Activated CD4-positive, alpha-beta T cell treated with anti-CD3 and anti-CD28 coated beads, Interleukin-2, amount 50 U/mL, for 16 hours (primary cell): ENCODE measurements around the gene TRA2A.
"Not testable (repeated sequence)": the region's sequence is repeated elsewhere in the genome, so short reads cannot be mapped to it uniquely, and the experiment has no call there.

Source experiments
- DNase-seq: peaks from one replicate; pipeline ENCODE4 v3.0.0-alpha.2; 2020

TRA2A gene

DNA sequence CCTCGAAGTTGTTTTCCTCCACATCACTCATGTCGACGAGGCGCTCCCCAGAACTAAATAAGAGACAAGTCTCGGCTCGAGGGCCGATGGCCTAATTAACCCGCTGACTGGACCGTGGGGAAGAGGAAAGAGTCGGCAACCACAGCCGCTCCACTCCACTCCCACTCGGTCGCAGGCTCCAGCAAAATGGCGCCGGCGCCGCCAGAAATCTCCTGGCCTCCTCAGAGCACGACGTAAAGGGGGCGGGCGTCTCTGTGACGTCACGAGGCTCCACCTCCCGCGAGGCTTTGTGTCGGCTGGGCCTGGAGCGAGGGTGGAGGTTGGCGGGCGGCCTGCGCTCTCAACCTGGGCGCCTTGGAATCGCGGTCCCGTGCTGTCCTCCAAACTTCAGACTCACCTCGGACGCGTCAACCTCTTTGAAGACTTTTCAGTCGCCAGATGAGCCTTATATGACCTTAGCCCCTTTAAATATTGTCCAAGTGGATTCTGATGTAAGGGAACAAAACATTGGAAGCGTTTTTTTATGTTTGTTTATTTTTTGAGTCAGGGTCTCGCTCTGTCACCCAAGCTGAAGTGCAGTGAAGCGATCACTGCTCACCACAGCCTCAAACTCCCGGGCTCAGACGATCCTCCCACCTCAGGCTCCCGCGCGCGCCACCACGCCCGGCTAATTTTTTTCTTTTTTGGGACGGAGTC is at the start of gene TRA2A:
Gene TRA2A (minus strand): TSS at position 188 of the 696 bp plus-strand sequence. CDS start 157 bp downstream, at position 31.
- DNase-seq = peak; percentile 97

DNA sequence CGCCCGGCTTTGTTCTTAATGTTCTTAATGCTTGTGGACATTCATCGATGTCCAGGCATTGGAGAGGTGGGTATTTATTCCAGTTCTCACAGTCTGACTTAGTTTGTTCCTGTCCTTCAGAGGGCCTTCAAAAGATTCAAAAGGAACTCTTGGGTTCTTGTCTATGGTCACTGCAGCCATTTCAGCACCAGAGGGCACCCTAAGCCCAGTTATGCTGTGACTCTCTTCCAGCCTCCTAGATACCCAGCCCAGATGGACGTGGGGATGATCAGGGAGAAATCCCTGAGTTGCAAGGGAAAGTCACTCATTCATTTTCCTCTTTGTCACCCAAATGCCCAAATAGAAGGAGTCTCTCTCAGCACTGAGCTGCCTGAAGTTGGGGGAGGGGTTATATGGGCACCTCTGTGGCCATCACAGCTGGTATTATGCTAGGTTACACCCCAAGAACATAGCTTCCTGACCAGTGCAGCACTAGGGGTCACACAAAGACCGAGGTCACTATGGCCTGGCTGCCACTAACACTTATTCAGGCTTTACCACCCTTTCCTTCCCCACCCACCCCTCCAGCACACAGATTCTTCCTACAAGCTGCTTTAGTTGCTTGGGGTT is 38.9 kb upstream of the TRA2A start:
- DNase-seq = peak; percentile 69

DNA sequence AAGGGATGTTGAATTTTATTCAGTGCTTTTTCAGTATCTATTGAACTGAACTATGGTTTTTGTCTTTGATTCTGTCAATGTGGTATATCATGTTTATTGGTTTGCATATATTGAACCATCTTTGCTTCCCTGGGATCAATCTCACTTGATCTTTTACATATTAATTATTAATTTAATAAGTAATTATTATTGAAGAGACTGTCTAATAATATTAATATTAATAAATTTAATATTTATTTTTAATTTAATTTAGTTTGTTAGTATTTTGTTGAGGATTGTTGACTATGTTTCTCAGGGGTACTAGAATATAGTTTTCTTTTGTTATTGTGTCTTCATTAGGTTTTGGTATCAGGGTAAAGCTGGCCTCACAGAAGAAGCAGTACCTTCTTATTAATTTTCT is 26.5 kb upstream of the TRA2A start:
- no peak for DNase-seq

DNA sequence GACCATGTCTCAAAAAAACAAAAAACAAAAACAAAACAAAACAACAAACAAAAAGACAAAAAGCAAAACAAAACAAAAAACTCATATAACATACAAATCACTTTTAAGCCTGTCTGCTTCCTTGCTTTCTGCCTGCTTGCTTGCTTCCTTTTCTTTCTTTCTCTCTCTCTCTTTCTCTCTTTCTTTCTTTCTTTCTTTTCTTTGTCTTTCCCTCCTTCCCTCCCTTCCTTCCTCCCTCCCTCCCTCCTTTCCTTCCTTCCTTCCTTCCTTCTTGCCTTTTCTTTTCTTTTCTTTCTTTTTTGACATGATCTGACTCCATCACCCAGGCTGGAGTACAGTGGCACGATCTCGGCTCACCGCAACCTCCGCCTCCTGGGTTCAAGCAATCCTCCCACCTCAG is 15.9 kb upstream of the TRA2A start:
- no peak for DNase-seq

DNA sequence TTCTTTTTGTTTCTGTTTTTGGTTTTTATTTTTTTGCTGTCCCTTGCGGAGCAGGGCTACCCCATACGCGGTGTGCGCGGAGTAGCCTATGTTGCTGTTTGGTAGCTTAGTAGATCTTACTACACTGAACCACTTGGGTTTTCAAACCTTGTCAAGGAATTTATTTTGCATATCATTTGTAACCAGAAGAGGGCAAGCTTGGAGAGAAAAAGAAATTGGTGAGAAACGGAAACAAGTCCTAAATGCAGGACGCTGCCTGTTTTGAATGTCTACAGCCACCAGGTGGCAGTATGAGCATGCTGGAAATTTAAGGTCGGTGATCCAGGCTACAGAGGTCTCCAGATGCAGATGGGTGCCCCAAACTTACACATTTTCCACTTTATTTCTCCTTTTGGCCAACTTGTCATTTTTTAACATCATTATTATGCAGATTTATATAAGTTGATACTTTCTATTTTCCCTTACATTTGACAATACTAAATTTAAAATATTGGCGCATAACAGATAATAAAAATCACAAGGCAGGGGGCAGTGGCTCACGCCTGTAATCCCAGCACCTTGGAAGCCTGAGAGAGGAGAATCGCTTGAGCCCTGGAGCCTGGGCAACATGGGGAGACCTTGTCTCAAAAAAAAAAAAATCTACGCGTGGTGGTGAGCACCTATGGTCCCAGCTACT is 15.3 kb upstream of the TRA2A start:
- DNase-seq = peak; percentile 87

DNA sequence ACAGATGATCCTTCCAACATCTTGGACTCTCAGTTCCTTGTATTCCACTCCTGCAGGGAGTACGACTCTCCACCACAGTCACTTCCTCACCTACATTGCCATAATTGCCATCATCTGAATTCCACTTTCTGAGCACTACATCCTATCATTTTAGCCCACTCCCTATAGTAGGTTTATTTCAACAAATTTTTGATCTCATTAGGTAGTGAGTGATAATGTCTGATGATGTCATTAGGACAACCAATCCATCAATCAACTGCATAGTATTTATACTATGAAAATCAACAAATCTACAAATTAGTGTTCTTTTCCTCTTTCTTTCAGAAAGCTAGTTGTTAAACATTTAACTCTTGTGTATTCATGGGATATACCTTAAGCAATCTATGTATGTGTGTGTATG is 13.7 kb upstream of the TRA2A start:
- DNase-seq = no peak

DNA sequence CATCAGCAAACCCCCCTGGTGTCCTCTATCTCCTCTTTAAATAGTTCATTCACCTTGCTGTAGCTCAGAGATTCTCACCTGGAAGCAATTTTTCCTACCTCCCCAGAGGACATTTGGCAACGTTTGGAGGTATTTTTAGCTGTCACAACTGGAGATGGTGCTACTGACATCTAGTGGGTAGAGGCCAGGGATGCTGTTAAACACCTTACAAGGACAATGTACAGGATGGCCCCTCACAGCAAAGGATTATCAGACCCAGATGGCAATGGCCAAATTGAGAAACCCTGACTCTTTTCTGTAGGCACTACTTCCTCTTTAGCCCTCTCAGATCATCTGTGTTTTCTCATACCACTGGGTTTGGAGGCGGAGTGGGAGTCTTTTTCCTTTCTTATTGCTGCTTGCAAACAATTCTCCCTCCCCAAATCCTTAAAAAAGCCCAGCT is 13.2 kb upstream of the TRA2A start:
- DNase-seq = peak; percentile 44

DNA sequence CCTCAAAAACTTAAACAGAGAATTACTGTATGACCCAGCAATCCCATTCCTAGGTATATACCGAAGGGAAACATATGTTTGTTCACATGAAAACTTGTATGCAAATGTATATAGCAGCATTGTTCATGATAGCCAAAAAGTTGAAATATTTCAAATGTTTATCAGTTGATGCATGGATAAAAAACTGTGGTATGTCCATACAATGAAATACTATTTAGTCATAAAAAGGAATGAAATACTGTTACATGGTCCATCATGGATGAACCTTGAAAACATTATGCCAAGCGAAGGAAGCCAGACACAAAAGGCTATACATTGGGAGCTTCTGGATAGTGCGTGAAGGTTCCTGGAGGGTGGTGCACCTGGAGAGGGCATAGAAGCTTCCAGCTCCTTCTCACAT is 11.0 kb upstream of the TRA2A start:
- DNase-seq = no peak

DNA sequence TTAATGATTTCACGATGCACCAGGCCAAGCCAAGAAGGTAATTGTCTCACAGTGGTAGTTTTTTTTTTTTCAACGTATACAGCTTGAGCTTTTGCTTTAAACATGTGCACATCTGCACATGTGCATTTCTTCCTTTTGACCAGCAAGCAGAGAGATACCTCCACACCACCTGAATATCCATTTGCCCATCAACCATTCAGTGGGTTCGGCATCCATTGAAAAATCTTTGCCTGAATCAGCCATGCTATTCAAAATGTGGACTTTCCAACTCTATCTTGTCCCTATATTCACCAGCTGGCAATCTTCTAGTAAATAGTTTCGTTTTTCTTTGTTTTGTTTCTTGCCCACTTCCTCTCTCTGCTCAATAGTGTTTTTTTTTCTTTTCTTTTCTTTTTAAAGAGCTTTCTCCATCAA is 7.7 kb upstream of the TRA2A start:
- DNase-seq = peak; percentile 11

DNA sequence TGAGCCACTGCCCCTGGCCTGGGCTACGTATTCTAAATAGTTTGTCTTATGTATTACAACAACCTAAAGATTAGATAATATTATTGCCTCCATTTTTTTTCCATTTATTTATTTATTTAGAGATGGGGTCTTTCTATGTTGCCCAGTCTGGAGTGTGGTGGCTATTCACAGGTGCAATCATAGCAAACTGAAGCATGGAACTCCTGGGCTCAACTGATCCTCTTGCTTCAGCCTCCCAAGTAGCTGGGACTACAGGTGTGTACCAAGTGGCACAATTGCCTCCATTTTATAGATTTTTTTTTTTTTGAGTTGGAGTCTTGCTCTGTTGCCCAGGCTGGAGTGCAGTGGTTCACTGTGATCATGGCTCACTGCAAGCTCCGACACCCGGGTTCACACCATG is 6.5 kb upstream of the TRA2A start:
- no peak for DNase-seq

DNA sequence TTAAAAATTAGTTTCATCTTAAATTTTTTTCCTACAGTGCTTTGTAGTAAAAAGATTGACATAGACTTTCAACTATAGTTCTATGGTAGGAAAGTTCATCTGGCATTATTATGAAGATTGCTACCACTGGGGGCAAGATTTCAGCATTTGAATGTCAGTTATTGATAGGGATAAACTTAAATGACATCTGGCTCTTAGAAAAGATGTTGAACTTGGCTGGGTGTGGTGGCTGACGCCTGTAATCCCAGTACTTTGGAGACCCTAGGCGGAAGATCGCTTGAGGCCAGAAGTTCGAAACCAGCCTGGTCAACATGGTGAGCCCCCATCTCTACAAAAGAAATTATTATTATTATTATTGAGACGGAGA is 1.4 kb upstream of the TRA2A start:
- DNase-seq = no peak

DNA sequence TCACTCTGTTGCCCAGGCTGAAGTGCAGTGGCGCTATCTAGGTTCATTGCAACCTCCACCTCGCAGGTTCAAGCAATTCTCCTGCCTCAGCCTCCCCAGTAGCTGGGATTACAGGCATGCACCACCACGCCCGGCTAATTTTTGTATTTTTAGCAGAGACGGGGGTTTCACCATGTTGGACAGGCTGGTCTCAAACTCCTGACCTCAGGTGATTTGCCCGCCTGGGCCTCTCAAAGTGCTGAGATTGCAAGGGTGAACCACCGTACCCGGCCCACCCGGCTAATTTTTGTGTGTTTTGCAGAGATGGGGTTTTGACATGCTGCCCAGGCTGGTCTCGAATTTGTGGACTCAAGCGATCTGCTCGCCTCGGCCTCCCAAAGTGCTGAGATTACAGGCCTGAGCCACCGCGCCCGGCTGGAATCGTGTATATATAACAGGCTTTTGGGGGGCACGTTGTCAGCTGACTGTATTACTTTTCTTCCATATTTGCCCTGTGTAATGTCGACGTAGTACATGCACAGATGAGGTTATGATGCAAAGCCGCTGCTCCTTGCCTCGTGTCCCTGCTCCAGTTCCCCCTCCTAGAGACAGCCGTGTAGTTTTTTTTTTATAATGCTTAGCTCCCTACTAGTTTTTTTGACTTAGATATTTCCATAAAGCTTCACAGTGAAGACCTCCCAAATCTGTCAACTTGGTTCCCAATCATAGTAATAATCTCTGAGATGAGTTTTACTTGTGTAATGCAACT is 883 bp upstream of the TRA2A start:
- DNase-seq = no peak

DNA sequence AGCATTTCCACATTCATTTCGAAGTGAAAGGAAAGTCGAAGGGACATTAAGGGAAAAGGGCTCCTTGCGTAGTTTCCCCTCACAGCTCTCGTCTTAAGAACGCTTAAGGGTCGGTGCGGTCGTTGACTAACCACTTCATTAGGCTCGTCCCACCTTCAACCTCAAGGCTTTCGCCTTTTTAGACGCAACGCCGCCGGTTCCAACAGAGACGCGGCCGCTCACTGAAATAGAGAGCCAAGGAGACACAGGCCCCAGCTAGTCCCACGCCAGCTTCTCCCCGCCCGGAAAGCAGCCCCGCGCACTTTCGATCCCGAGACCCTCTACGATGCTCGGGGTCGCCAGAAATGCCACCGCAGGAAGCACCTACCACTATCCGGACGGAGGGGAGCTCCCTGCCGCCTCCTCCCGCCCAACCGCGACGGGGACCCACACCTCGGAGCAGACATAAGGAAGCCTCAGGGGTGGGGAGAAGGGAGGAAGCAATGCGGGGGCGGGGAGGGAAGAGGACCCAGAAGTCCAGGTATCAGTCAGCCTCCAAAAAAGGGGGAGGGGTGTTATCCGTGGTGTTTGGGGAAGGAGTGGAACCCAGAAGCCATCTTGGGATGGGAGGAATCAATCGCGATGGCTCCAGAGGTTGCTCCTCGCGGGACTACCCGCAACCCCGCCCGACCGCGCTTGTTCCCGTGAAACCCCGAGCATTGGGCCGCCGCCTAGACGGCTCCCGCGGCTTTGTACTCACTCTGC is 559 bp downstream of the TRA2A start:
- peak; percentile 77 for DNase-seq

DNA sequence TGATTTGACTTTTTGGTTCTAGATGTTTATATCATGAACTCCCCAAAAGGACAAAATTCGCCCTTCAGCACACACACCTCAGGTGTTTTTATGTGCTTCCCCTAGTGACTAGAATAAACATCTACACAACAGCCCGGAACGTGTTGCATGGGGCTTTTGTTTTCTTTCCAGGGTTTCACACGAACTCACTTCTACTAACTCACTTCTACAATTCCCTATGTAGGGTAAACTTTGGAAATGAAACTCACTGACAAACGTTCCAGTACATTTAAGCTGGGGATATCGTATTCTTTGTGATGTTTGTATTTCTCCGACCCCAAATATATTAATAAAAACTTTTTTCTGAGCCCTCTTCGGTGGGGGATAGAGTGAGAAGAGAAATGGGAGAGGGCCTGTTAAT is 1.4 kb downstream of the TRA2A start:
- peak; percentile 50 for DNase-seq

DNA sequence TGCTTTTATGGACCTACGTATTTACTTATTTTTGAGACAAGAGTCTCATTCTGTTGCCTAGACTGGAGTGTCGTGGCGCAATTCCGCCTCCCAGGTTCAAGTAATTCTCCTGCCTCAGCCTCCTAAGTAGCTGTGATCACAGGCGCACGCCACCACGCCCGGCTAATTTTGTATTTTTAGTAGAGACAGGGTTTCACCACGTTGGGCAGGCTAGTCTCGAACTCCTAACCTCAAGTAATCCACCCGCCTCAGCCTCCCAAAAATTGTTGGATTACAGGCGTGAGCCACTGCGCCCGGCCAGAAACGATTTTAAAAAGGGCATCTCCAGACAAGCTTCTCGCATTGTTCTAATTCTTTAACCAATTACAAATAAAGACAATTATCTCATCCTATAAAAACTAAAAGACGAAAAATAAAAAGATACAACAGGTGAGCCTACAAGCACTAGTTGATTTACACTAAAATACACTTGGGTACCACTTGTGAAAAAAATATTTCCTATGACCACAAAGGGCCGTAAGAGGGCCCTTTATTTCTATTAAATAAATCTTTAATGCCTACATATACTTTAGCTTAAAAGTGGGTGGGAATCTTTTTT is 2.4 kb downstream of the TRA2A start:
- no peak for DNase-seq

DNA sequence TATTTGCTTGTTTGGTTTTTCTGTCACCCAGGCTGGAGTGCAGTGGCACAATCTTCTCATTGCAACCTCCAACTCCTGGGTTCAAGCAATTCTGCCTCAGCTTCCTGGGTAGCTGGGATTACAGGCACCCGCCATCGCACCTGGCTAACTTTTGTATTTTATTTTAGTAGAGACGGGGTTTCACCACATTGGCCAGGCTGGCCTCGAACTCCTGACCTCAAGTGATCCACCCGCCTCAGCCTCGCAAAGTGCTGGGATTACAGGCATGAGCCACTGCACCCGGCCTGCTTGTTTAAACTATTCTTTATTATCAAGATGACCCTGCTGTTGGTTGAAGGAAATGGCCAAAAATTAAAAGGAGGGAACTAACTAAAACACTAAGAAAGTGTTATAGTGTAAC is 6.2 kb downstream of the TRA2A start:
- not testable (repeated sequence) for DNase-seq

DNA sequence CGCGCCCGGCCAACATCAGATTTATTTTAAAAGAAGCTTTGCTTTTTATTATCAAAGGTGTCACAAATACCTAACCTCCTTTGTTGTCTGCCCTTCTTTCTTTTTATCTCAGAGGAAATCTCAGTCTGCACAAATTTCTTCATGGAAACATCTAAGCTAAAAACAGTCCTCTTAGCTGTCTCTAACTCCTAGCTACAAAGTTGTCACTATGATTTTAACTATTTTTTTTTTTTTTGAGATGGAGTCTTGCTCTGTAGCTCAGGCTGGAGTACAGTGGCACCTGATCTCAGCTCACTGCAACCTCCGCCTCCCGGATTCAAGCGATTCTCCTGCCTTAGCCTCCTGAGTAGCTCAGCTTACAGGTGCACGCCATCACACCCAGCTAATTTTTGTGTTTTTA is 7.3 kb downstream of the TRA2A start:
- DNase-seq = no peak

DNA sequence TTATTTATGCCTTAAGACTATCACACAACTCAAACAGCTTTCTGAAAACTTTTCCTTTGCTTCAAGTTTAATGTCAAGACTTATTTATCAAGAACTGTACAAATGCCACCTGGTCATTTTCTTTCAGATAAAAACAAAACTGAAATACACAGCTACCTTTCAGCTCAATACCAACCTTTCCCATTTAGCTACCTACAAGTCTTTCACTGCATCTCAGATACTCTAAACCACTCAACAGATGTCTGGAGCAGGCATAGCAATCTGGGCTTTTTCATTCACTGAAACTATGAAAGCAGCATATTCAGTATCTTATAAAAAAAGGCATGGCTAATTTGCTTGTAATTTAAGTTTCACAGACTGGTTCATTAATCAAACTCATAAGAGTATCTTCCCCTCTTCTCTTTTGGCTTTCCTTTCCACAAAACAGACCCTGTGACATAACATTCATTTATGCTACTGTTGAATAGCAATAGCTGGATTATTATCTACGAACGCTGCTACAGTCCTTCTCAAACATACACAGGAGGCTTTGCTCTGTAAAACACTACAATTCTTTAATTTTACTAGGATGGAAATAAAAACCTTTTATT is 8.2 kb downstream of the TRA2A start:
- no peak for DNase-seq

DNA sequence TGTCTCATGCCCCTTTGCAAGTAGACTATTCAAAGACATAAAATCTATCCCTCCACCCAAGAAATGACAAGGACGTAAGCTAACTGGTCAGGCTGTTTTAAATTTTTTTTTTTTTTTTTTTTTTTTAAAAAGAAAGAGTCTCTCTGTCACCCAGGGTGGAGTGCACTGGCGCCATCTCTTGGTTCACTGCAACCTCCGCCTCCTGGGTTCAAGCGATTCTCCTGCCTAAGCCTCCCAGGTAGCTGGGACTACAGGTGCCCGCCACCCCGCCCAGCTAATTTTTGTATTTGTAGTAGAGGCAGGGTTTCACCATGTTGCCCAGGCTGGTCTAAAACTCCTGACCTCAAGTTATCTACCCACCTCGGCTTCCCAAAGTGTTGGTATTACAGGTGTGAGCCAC is 11.2 kb downstream of the TRA2A start:
- no peak for DNase-seq

DNA sequence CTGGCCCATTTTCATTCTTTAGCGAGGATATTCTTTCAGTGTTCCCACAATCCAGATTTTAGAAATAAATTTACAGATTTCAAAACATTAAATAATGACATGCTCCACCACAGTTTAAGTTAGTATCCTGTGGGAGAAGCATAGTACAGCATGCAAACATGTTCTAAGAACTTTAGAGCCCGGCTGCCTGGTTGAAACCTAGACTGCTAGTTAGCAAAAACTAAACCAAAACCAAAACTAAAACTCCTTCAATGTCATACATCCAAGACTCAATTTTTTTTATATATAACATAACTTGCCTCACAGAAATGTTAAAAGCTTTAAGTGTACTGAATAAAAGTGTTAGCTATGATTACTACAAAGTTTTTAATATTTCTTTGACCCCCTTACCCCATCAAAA is 17.0 kb downstream of the TRA2A start:
- peak; percentile 31 for DNase-seq

DNA sequence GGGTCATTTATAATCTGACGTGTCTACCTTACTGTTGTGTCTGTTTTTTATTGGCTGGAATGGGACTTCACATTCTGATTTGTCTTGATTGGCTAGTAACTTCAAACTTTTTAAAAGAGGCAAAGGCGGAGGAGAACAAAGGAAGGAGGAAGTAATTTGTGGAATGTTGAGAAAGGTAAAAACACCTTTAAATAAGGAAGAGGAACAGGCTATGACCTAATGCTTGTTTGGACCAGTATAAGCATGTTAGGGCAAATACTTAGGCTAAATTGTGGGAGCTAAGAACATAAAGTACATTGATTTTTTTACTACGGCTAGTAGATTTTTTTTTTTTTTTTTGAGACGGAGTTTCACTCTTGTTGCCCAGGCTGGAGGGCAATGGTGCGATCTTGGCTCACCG is 18.0 kb downstream of the TRA2A start:
- DNase-seq = not testable (repeated sequence)

DNA sequence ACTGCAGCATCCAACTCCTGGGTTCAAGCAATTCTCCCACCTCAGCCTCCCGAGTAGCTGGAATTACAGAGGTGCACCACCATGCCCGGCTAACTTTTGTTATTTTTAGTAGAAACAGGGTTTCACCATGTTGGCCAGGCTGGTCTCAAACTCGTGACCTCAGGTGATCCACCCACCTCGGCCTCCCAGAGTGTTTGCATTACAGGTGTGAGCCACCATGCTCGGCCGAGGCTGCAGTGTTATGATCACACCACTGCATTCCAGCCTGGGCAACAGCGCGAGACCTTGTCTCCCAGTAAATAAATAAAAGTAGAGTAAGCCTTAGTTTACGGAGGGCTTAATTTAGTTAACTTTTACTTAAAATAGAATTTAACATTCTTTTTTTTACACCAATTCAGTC is 37.8 kb downstream of the TRA2A start:
- no peak for DNase-seq
